Common myeloid progenitor, CD34-positive (primary cell): ENCODE measurements around the gene GLP2R.

Experiments
- CTCF ChIA-PET: fragments of 350-600 bp; sonication (Branson Sonifier 250); formaldehyde crosslinking; loops from one replicate; lab custom pipeline; 2021; ENCODE audit warnings: antibody characterized with exemption; lab: Charles Lee
- POLR2A ChIA-PET: fragments of 350-600 bp; sonication (Branson Sonifier 250); formaldehyde crosslinking; loops from one replicate; lab custom pipeline; 2021; ENCODE audit warnings: antibody characterized with exemption; lab: Charles Lee
- DNase-seq, 3 donors: peaks; one replicate each; pipeline versions ENCODE4 v3.0.0 to v3.0.0-alpha.2; 2013
- H3K27ac ChIP-seq, 2 experiments: 1 replicate in 1 of 2; 2 replicates in 1 of 2; pipeline ENCODE4 v1.7.0; 2013; ENCODE audit warnings: inconsistent platforms in 2 of 2, low read length in 2 of 2, mild to moderate bottlenecking in 2 of 2, low read depth in 1 of 2, moderate library complexity in 1 of 2; ENCODE audit not compliant: severe bottlenecking in 2 of 2, insufficient read depth in 1 of 2, poor library complexity in 1 of 2
- H3K27me3 ChIP-seq, 5 experiments: replicated peaks in 2 of 5; 1 replicate in 3 of 5; 2 replicates in 2 of 5; pipeline versions ENCODE4 v1.6.1 to v1.7.0; 2013; ENCODE audit warnings: low read length in 4 of 5, mild to moderate bottlenecking in 2 of 5, moderate library complexity in 2 of 5, inconsistent platforms in 1 of 5; ENCODE audit not compliant: insufficient read depth in 5 of 5, control insufficient read depth in 4 of 5
- H3K36me3 ChIP-seq, 4 experiments: 1 replicate in 2 of 4; 2 replicates in 2 of 4; pipeline versions ENCODE4 v1.6.1 to v1.7.0; 2013; ENCODE audit warnings: low read length in 3 of 4, control low read depth in 1 of 4, mild to moderate bottlenecking in 1 of 4; ENCODE audit not compliant: control insufficient read depth in 4 of 4, insufficient read depth in 4 of 4
- H3K4me1 ChIP-seq, 4 experiments: 1 replicate in 3 of 4; 2 replicates in 1 of 4; pipeline versions ENCODE4 v1.6.1 to v1.7.1; 2013; ENCODE audit warnings: low read length in 3 of 4, mild to moderate bottlenecking in 3 of 4, control low read depth in 1 of 4, inconsistent platforms in 1 of 4, moderate library complexity in 1 of 4; ENCODE audit not compliant: control insufficient read depth in 4 of 4, insufficient read depth in 4 of 4; ENCODE audit errors: control extremely low read depth in 1 of 4
- H3K4me3 ChIP-seq, 7 experiments: 1 replicate in 4 of 7; 2 replicates in 3 of 7; pipeline versions ENCODE4 v1.5.1 to v1.7.0; 2013; ENCODE audit warnings: mild to moderate bottlenecking in 7 of 7, low read length in 6 of 7, moderate library complexity in 6 of 7, inconsistent platforms in 2 of 7, low read depth in 2 of 7, control low read depth in 1 of 7; ENCODE audit not compliant: insufficient read depth in 4 of 7, control insufficient read depth in 1 of 7; ENCODE audit errors: extremely low read depth in 1 of 7
- H3K9me3 ChIP-seq, 5 experiments: 1 replicate in 4 of 5; 2 replicates in 1 of 5; pipeline versions ENCODE4 v1.6.1 to v1.7.1; 2013; ENCODE audit warnings: low read length in 4 of 5, mild to moderate bottlenecking in 2 of 5, inconsistent platforms in 1 of 5, low read depth in 1 of 5, moderate library complexity in 1 of 5; ENCODE audit not compliant: control insufficient read depth in 4 of 5, insufficient read depth in 2 of 5; ENCODE audit errors: control extremely low read depth in 1 of 5
- WGBS: methylation state at CpG from one replicate; pipeline ENCODE4 v1.1.5; 2013; ENCODE audit not compliant: insufficient coverage; 5-methylcytosine and 5-hydroxymethylcytosine counted together

GLP2R gene

GRCh38 chr17:9911089-9911488 lies 85.4 kb downstream of the GLP2R start:
- H3K27me3 ChIP-seq: peaks cover 0 to 8% (median 0%) of the 10 kb centered on the region in 5 experiments
- POLR2A ChIA-PET: no interaction called here
- H3K4me1 ChIP-seq: no peaks in the 10 kb centered on the region
- 96% methylated on average over 9 of the region's 12 CpGs for whole genome bisulfite sequencing
- peaks cover 0 to 6% (median 0%) of the 10 kb centered on the region in 4 experiments for H3K36me3 ChIP-seq
- no peak overlapping the region for H3K4me3 ChIP-seq
- DNase-seq: no peak
- H3K27ac ChIP-seq: no peak overlapping the region
- CTCF ChIA-PET: no interaction called here
- H3K9me3 ChIP-seq: no peaks in the 10 kb centered on the region

DNA sequence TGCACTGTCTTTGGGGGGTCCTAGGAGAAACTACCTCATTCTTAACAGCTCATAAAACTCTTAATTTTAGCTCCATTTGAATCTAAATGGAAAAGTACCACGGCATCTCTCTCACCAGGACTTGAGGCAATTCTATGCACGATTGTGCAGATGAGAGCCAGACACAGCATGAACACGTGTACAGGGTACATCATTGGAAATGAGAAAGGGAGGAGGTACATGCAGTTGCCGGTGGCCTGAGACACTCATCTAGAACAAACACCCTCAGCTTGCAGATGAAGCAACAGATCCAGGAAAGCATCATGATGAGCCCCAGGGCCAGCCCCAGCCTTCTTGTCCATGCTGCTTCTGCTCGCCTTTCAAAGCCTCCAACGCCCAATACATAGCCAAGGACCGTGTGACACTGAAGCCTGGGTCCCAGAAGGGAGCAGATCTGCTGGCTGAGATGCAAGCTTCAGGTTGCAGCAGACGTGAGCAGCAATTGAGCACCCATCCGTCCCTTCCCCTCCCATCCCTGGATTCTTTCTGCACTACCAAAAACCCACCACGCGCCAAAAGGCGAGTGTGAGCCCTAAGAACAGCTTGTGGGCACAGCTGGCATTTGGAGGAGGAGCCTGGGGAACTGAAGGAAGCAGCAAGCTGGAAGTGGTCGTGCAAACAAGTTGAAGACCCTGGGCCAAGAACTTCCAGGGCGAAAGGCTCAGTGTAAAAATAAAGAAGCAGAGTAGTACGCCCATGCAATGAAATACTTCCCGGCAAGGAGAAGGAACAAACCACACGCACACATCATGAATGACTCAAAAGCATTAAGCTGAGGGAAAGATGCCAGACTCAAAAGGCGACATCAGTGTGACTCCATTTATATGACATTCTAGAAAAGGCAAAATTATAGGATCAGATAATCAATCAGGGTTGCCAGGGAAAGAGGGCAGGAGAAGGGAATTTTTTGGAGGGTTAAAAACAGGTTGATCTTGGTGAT lies 86.7 kb downstream of the GLP2R start:
- no peak for DNase-seq
- ChIA-PET POLR2A (no interaction called here), CTCF (interaction anchor here (0.8 kb wide), 1 partner anchor 706 kb away, joined by 4 read pairs; no protein-coding TSS in a partner anchor)
- no peaks in the 10 kb centered on the region for H3K4me1 ChIP-seq
- no peaks in the 10 kb centered on the region for H3K9me3 ChIP-seq
- WGBS: 91% methylated on average over 14 of the region's 18 CpGs
- peaks cover 0 to 8% (median 0%) of the 10 kb centered on the region in 5 experiments for H3K27me3 ChIP-seq
- peaks cover 0 to 8% (median 0%) of the 10 kb centered on the region in 4 experiments for H3K36me3 ChIP-seq
- no peak overlapping the region for H3K27ac ChIP-seq
- no peak overlapping the region for H3K4me3 ChIP-seq

GRCh38 chr17:9913476-9913875 lies 87.8 kb downstream of the GLP2R start:
- H3K27me3 ChIP-seq: peaks cover 0 to 8% (median 0%) of the 10 kb centered on the region in 5 experiments
- 100% methylated on average over 2 of the region's 5 CpGs for WGBS

DNA sequence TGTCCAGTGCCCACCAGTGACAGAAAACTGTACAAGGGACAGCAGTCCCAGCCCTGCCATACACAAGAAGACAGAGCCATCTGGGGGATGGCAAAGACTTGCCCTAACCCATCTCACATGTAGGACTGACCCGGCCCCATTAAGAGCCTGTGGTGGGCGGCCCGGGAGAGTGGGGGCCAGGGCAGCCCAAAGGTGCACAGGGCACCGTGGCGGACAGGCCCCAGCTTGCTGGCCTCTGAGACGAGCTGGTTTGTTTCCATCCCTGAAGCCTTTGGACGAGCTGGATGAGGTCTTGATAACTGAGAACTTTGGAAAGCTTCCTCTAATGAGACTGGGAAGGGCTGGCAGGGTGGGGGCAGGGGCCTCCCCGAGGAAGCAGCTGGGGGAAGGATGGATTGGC lies 90.4 kb downstream of the GLP2R start:
- WGBS: 98% methylated on average over 5 of the region's 8 CpGs
- H3K9me3 ChIP-seq: no peaks in the 10 kb centered on the region
- no peaks in the 10 kb centered on the region for H3K27me3 ChIP-seq
- ChIA-PET POLR2A (no interaction called here), CTCF (interaction anchor here (1.0 kb wide), 1 partner anchor 19 kb away, joined by 3 read pairs; no protein-coding TSS in a partner anchor)
- no peak for DNase-seq
- H3K4me1 ChIP-seq: no peaks in the 10 kb centered on the region
- H3K4me3 ChIP-seq: no peak overlapping the region
- H3K27ac ChIP-seq: no peak overlapping the region
- peaks cover 0 to 8% (median 4%) of the 10 kb centered on the region in 4 experiments for H3K36me3 ChIP-seq

More at GRCh38 chr17:9913476-9913875, 87.8 kb downstream of the GLP2R start:
- Histone ChIP-seq H3K4me1 (no peaks in the 10 kb centered on the region), H3K27ac (no peak overlapping the region), H3K36me3 (peaks cover 0 to 8% (median 0%) of the 10 kb centered on the region in 4 experiments), H3K9me3 (no peaks in the 10 kb centered on the region), H3K4me3 (no peak overlapping the region)
- ChIA-PET POLR2A (no interaction called here), CTCF (no interaction called here)
- no peak for DNase-seq

DNA sequence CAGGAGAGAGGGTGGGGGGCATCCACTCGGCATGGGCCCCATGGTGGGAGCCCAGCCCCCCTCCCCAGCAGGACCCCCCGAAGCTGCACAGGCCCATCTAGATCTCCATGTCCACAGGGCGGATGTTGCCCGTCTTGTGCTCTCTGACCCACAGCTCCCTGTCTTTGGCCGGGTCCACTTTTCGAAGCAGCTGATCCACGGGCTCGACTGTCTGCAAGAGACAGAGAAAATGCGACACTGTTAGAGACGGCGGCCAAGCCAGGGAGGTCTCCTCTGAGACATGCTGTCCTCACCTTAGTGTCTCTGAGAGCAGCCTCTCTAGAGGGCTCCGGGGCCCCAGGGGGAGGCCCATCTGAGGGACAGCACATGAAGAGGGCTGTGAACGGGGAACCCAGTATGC lies 91.4 kb downstream of the GLP2R start:
- CTCF ChIA-PET: interaction anchor here (1.0 to 2.7 kb wide), 2 partner anchors 13 to 18 kb away, joined by 3 to 8 read pairs; no protein-coding TSS in a partner anchor
- Histone ChIP-seq H3K27ac (no peak overlapping the region), H3K27me3 (no peaks in the 10 kb centered on the region), H3K4me1 (no peaks in the 10 kb centered on the region), H3K4me3 (no peak overlapping the region), H3K36me3 (peaks cover 0 to 8% (median 4%) of the 10 kb centered on the region in 4 experiments), H3K9me3 (no peaks in the 10 kb centered on the region)
- DNase-seq: no peak
- POLR2A ChIA-PET: no interaction called here
- WGBS: 95% methylated on average over 11 of the region's 13 CpGs

DNA sequence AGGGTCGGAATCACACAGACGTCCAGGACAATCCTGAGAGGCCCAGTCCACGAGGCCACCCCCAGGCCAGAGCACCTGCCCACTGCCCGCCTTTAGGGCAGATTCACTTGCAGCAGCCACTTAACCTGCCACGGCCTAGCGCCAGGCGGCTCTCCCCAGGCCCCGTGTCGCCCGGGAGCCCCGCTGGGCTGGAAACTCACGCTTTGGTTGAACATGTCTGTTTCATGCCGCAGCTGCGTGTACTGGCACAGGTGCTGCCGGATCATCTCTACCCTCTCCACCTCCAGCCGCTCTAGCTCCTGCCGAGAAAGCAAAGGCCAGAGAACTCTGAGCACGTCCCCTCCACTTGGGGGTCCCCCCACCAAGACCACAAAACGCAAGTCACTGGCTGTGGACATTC lies 92.1 kb downstream of the GLP2R start:
- Histone ChIP-seq H3K4me1 (no peaks in the 10 kb centered on the region), H3K27me3 (no peaks in the 10 kb centered on the region), H3K4me3 (no peak overlapping the region), H3K9me3 (no peaks in the 10 kb centered on the region), H3K27ac (no peak overlapping the region), H3K36me3 (peaks cover 0 to 8% (median 4%) of the 10 kb centered on the region in 4 experiments)
- ChIA-PET CTCF (interaction anchor here (2.7 kb wide), 1 partner anchor 13 kb away, joined by 8 read pairs; no protein-coding TSS in a partner anchor), POLR2A (no interaction called here)
- 91% methylated on average over 18 of the region's 19 CpGs for WGBS
- no peak for DNase-seq

DNA sequence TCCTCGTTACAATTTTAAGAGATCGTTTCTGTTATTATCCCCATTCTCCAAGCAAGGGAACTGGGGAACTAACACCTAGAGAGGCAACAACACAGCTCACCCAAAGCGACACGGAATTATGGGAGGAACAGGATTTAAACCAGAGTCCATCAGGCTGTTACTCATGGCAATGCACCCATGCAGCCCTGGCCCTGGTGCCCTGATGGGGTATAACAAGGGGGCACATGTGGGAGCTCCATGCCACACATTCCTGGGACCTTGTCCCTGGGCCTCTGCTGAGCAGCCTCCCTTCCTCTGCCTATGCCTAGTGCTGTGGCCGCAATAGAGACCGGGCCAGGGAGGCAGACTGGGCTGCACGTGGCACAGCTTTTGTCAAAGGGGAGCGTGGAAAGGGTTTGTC lies 92.6 kb downstream of the GLP2R start:
- Histone ChIP-seq H3K27me3 (no peaks in the 10 kb centered on the region), H3K27ac (no peak overlapping the region), H3K4me1 (no peaks in the 10 kb centered on the region), H3K9me3 (no peaks in the 10 kb centered on the region), H3K4me3 (no peak overlapping the region), H3K36me3 (peaks cover 0 to 8% (median 4%) of the 10 kb centered on the region in 4 experiments)
- ChIA-PET POLR2A (no interaction called here), CTCF (interaction anchor here (2.7 kb wide), 1 partner anchor 12 kb away, joined by 8 read pairs; no protein-coding TSS in a partner anchor)
- WGBS: 97% methylated on average over 4 of the region's 8 CpGs
- DNase-seq: no peak
